OCI-M2 (cell line): ENCODE data around the gene PTPMT1.
"Not testable (repeated sequence)": the region's sequence is repeated elsewhere in the genome, so short reads cannot be mapped to it uniquely, and the experiment has no call there.

Experiments
- DNase-seq: peaks from one replicate; lab custom pipeline; 2025; ENCODE audit not compliant: unreplicated experiment; lab: John Stamatoyannopoulos, UW

PTPMT1 gene, protein sequence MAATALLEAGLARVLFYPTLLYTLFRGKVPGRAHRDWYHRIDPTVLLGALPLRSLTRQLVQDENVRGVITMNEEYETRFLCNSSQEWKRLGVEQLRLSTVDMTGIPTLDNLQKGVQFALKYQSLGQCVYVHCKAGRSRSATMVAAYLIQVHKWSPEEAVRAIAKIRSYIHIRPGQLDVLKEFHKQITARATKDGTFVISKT

DNA sequence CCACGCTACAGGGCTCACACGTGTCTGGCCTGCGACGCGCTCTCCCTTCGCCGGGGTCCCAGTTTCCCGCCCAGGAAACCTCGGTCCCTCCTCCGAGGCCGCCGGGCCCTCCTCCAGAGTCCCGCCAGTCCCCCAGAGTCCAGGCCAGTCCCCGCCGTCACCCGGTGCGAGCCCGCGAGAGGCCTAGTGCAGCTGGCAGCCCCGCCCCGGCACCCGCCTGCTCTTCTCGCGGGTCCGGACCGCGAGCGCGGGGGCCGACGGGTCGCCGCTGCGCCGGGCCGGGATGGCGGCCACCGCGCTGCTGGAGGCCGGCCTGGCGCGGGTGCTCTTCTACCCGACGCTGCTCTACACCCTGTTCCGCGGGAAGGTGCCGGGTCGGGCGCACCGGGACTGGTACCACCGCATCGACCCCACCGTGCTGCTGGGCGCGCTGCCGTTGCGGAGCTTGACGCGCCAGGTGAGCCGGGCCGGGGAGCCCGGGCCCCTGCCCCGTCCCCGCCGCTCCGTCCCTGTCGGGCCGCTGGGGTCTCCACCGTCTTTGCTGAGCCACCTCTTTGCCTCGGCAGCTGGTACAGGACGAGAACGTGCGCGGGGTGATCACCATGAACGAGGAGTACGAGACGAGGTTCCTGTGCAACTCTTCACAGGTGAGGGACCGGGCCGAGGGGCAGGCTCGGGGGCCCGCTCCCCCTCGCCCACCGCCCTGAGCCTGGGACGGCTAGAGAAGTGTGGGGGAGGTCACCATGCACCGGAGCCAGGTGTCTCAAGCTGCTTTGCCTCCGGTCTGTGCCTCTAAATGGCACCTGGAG lies at the start of gene PTPMT1:
Gene PTPMT1 (plus strand): TSS at position 260 of the 809 bp plus-strand sequence. CDS start 24 bp downstream, at position 284.
- no peak for DNase-seq

DNA sequence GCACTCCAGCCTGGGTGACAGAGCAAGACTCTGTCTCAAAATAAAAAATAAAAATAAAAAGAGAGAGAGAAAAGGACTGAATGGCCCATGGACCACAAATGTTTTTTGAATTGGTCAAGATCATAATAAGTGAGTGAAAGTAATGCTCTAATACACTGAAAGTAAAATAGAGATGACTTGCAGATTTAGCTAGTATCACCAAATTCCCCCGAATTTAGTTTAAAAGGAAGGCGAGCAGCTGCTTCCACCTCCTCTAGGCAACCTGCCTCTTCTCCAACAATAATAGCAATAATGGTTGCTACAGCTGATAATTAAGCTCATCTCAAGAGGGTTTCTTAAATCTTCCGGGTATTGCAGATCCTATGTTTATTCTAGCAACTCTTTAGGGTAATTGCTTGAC lies 49.2 kb upstream of the PTPMT1 start:
- no peak for DNase-seq

DNA sequence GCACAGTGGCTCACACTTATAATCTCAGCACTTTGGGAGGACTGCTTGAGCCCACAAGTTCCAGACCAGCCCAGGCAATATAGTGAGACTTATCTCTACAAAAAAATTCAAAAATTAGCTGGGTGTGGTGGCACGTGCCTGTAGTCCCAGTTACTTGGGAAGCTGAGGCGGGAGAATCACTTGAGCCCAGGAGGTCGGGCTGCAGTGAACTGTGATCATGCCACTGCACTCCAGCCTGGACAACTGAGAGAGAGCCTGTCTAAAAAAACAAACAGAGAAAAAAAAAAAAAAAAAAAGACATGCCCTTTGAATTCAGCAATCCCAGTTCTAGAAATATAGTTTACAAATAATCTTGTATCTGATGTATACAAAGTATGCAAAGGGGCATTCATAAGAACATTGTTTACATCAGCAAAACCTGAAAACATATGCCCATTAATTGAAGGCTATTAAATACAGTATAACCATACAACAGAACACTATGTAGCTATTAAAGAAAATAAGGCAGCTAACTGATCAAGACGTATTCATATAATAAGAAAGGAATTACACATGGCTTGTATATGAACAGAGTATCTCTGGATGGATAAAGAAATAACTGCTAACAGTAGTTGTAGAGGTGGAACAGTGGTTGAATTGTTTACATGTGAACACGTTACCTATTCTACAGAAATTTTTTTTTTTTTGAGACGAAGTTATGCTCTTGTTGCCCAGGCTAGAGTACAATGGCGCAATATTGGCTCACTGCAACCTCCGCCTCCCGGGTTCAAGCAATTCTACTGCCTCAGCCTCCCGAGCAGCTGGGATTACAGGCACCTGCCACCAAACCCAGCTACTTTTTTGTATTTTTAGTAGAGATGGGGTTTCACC lies 48.2 kb upstream of the PTPMT1 start:
- DNase-seq = no peak

DNA sequence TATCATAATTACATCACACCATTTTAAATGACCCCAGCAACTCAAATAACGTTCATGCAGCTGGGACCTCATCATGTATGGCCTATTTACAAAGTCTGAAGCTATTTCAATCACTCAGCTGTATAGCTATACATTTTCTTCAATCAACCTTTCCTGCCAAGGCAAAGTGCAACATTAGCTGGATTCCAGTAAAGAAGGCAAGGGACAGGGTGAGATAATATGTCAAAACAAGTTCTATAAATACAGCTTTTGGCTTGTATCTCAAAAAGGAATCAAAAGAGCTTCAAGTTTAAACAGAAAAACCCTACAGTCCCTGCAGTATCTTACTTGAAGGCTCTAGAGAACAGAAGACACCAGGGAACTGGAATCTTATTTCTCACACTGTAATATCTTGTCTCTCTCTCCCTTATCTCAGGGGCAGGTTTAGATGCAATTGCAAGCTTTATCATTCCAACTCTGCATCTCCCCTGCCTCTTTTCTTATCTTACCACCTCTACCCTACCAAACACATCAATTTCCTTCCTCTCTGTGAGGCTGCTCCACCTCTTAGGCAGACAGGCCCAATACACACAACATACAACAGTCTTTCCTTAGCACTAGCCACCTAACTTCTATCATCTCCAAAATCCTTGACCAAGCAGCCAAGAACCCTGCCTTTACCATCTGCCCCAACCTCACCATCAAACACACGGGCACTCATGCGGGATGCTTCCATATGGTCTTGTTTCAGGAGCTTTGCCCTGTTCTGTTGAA lies 47.0 kb upstream of the PTPMT1 start:
- DNase-seq = no peak

DNA sequence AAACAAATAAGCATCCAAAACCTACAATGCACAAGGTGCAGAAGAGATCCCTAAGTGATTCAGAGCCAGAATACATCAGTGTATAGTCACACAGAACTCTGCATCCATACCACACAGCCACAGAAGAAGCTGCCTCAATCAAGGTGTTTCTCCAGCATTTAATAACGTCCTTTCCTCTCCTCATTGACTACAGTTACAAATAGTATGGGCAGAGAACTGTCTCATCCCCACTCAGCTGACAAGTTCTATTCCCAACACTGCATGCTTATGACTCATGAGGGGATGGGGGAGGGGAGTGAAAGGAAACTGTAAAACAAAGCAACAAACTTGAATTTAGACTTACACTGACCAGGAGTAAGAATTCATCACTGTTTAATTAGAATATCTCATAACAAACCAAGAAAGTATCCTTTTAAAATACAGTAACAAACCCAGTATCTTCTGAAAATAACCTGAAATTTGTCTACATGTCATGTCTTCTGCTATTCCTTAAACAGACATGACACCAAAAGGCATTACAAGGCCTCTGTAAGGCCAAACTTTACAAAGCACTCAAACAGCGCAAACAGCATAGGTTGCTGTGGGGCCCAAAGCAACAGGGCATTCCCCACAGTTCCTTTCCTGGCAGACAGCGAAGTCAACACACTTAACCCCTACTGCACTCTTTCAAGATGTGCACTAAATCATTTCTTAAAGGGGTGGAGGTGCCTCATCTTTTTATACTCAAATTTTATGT lies 41.7 kb upstream of the PTPMT1 start:
- DNase-seq = no peak

DNA sequence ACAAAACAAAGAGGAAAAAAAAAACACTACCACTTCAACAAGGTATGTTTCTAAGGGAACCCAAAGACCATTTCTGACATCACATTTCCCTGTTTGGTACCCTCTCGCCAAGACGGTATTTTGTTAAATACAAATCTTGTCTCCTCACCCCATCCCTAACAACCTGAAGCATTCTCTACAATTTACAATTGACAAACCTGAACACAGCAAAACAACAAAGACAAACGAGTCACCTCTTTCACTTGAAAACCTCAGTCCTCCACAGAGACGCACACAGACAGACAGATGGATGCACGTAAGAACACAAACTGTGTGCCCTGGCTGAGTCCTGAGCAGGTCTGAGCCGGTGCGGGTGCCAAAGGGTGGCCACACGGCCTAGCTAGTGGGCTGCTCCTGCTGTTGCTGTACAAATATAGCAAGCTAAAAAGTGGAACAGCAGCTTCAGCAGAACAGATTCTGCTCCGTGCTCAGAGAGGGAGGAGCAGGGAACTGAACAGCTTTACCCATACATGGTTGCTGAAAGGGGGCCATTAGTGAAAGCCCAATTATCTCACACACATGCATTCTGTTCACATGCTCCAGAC lies 41.0 kb upstream of the PTPMT1 start:
- no peak for DNase-seq

DNA sequence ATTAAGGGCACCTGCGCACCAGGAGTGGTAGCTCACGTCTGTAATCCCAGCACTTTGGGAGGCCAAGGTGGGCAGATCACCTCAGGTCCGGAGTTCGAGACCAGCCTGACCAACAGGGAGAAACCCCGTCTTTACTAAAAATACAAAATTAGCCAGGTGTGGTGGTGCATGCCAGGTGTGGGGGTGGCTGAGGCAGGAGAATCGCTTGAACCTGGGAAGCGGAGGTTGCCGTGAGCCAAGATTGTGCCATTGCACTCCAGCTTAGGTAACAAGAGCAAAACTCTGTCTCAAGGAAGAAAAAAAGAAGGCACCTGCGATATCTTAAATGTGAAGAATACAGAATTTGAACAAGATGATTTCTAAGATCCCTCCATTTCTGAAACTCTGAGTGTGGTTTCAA lies 39.4 kb upstream of the PTPMT1 start:
- DNase-seq = not testable (repeated sequence)

DNA sequence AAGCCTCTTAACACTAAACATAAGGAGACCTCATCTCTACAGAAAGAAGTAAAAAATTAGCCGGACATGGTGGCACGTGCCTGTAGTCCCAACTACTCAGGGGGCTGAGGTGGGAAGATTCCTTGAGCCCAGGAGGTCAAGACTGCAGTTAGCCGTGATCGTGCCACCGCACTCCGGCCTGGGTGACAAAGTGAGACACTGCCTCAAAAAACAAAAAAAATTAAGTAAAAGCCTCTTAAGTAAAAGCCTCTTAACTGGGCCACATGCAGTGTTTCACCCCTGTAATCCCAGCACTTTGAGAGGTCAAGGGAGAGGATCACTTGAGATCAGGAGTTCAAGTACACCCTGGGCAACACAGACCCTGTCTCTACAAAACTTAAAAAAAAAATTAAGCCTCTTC lies 38.2 kb upstream of the PTPMT1 start:
- no peak for DNase-seq

DNA sequence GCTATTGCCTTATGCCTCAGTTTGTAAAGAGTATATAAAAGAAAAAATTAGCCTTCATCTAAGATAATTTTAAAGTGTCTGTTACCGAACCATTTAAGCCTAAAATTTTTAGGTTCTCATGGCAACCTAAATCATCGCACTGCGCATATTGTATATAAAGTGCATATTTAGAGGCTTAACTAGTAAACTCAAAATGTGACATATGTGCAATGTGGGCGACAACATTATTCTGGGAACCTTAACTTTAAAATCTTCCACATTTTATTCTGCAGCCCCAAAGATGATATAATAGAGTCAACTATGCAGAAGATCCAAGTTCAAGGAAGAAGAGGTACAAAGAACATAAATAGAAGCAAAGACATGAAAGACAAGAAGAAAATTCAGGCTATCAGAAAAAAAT lies 35.4 kb upstream of the PTPMT1 start:
- no peak for DNase-seq

DNA sequence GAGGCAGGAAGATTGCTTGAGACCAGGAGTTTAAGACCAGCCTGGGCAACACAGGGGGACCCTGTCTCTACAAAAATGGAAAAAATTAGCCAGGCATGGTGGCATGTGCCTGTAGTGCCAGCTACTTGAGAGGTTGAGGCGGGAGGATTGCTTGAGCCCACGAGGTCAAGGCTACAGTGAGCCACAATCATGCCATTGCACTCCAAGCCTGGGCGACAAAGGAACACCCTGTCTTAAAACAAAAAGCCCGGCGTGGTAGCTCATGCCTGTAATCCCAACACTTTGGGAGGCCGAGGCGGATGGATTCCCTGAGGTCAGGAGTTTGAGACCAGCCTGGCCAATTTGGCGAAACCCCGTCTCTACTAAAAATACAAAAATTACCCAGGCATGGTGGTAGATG lies 34.7 kb upstream of the PTPMT1 start:
- DNase-seq = not testable (repeated sequence)

DNA sequence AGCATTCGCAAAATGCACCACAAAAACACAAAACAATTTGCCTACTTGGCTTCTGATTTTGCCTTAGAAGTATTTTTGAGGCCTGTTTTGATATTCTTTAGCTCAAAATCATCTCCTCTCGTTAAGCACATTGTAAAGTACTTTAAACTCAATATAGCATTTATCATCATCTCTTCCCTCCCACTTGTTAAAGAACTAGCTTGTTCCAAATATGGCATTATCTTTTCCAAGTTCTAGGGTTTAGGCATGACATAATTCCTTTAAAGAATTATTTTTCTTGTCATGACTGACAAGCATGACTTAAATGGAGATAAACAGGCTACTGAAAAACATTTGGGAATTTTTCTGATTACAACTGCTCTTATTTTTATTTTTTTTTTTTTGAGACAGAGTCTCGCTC lies 33.7 kb upstream of the PTPMT1 start:
- no peak for DNase-seq

DNA sequence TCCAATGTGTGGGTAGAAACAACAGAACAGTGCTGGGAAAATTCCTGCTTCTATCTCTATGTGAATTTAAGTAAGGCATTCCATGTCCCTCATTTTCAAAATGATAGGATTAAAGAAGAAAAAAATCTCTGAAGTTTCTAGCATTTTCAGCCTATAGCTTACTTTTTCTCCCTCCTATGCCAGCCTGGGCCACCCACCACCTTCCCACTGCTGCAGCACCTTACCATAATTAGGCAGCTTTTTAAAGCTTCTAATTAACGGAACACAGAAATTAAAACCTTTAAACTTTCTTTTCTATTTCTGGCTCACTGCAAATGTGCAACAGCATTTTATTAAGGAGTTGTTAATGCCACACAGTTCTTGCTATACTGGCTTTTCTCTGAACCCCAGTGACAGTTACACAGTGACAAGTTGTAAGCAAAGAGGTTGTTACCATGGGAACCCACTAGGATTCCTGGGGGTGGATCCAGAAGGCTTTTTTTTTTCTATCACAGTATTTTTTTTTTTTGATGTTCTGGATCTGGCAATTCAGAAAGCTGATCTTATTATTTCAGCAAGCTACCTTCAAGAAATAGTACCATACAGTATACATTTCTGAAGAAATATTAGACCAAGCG lies 32.7 kb upstream of the PTPMT1 start:
- DNase-seq = no peak

DNA sequence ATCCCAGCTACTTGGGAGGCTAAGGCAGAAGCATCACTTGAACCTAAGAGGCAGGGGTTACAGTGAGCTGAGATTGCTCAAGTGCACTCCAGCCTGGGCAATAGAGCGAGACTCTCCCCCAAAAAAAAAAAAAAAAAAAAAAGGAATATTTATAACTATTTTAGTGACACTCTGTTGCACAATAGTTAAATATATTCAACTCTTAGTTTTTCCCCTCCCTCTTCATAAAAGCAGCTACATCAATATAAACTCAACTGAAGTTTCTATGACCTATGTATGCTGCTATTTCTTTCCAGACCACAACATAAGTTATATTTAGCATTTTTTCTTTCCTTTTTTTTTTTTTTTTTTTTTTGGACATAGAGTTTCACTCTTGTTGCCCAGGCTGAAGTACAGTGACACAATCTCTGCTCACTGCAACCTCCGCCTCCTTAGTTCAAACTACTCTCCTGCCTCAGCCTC lies 31.7 kb upstream of the PTPMT1 start:
- DNase-seq = no peak

DNA sequence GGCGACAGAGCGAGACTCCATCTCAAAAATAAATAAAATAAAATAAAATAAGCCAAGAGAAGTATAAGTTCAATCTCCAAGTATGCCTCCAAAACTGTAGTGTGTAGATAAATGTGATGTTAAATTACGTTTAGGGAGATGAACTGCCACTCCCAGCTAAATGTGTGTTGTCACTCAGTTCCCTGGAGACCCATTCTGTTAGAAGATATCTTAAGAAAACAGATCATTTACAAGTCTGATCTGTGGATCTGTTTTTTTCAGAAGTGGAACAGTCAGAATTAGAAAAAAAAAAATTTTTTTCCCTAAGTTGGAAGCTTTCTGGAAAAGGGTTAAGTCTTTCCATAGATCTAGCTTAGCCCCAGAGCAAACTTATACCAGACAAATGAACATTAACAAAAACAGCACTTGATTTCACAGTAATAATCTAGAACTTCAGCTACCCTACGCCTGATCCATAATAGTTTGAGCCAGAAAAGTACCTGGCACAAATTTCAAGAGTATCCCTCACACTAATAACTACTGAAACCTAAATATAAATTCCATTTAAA lies 30.6 kb upstream of the PTPMT1 start:
- DNase-seq = no peak

DNA sequence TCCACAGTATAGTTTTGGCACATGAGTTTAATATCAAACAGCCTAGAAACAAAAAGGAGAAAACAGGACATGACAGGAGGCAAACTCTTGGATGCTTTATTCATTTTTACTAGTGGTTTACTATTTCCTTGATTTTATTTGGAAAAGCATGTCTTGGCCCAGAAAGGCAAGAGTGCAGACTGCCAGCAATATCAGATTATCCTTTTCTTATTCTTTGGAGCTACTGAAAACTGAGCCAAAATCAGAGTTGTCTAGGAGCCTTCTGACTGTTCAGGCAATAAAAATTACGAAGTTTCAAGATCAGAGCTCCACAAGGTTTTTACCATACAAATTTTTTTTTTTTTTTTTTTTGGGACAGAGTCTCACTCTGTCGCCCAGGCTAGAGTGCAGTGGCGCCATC lies 28.5 kb upstream of the PTPMT1 start:
- DNase-seq = no peak

DNA sequence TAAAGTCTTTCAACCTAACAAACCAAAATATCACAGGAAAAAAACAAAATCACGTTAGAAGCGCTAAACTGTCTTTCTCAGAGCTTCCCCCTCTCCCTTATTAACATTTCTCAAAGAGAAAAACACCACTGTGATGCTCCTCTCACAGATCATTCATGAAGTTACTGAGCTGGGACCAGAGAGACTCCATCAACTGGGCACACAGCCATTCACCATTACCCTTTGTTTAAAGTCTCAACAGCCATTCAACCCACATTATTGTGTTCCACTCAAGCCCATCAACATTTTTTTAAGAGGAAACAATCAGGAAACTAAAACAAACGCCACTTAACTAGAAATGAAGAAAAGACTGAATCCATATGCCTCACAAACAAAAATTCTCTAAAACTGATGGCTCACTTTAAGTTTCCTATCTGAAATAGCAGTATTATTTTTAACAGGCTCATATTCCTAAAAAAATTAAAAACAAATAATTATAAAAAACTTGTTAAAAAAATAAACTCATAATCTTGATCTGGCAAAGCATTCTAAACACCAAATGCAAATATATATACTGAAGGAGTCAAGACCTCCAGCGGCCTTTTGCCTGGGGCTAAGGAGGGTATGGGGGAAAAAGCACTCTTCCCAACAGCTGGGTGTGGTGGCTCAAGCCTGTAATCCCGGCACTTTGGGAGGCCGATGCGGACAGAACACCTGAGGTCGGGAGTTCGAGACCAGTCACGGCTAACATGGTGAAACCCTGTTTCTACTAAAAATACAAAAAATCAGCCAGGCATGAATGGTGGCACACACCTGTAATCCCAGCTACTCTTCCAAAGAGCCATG lies 26.4 kb upstream of the PTPMT1 start:
- DNase-seq = no peak

DNA sequence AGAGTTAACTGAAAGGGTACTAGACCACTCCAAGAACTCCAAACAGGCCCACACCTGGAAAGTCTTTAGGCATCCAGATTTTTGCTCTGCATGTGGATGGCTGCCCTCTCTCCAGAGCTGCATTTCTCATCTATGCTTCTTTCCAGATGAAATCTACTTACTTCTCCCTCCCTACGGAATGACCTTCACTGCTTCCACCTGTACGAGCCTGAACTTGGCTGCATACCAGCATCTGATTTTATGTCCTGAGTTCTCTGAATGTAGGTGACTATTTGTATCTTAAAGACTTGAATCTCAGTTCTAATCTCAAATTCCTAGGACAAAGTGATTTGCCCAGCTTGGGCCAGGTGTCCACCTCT lies 25.7 kb upstream of the PTPMT1 start:
- DNase-seq = no peak

DNA sequence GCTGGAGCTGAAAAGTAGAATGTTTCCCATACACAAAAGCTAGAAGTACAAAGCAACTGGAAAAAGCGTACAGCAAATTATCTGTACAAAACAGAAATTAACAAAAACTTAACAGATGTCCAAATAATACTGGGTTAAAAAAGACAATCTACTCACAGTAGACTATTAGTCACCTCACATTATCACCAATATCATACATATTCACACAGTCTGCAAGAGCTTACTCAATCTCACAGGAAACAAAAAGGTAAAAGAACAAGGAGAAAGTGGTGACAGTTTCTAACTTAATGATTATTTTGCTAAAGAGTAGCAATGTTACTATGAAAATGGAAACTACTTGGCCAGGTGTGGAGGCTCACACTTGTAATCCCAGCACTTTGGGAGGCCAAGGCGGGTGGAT lies 24.3 kb upstream of the PTPMT1 start:
- no peak for DNase-seq
